Osteocyte (in vitro differentiated cells): ENCODE data around the gene FRMD1. TPM values are rescaled to one million over a fixed set of nuclear protein-coding genes. Genes with fewer than 3 reads are reported as not detected.
A peak's percentile ranks its signal among the peaks of the same experiment; 100 is the strongest.

Experiments used
- DNase-seq: peaks from one replicate; pipeline ENCODE4 v3.0.0; 2021; ENCODE audit warnings: mixed read lengths; ENCODE audit not compliant: unreplicated experiment; ENCODE audit errors: extremely low spot score
- H3K27ac Mint-ChIP-seq: one replicate; pipeline ENCODE4 v1.8.0; 2021; ENCODE audit warnings: mild to moderate bottlenecking, mixed read lengths; ENCODE audit not compliant: unreplicated experiment
- H3K27me3 Mint-ChIP-seq: one replicate; pipeline ENCODE4 v1.8.0; 2021; ENCODE audit warnings: mixed read lengths; ENCODE audit not compliant: unreplicated experiment
- H3K36me3 Mint-ChIP-seq: one replicate; pipeline ENCODE4 v1.8.0; 2021; ENCODE audit warnings: mixed read lengths; ENCODE audit not compliant: unreplicated experiment
- H3K4me1 Mint-ChIP-seq: one replicate; pipeline ENCODE4 v1.8.0; 2021; ENCODE audit warnings: mixed read lengths; ENCODE audit not compliant: unreplicated experiment
- H3K4me3 Mint-ChIP-seq: one replicate; pipeline ENCODE4 v1.8.0; 2021; ENCODE audit warnings: mild to moderate bottlenecking, moderate library complexity, mixed read lengths; ENCODE audit not compliant: unreplicated experiment
- H3K9me3 Mint-ChIP-seq: one replicate; pipeline ENCODE4 v1.8.0; 2021; ENCODE audit warnings: mixed read lengths; ENCODE audit not compliant: unreplicated experiment
- CTCF ChIP-seq: fragments of 200-600 bp; sonication (generic); IDR thresholded peaks from 2 replicates; pipeline ENCODE4 v1.5.0; 2021; ENCODE audit warnings: antibody characterized with exemption, mild to moderate bottlenecking, moderate library complexity
- total RNA-seq: library from RNA; stranded (reverse); gene quantifications from 2 replicates; pipeline ENCODE4 v1.2.1, GENCODE V29; 2021

The FRMD1 gene
- total RNA-seq, 1 donor from 2014 or later: 0.05 TPM

GRCh38 chr6:168075787-168076202 is 3.2 kb downstream of the FRMD1 start:
- Mint-ChIP-seq H3K9me3 (no peaks in the 10 kb centered on the region), H3K4me1 (peaks cover 37% of the 10 kb centered on the region), H3K36me3 (no peaks in the 10 kb centered on the region), H3K27ac (no peak overlapping the region), H3K4me3 (no peak overlapping the region), H3K27me3 (peaks cover 3% of the 10 kb centered on the region)
- no peak for DNase-seq
- no peak for TF ChIP-seq CTCF

- peaks cover 3% of the 10 kb centered on the region for H3K27me3 Mint-ChIP-seq
- H3K9me3 Mint-ChIP-seq: no peaks in the 10 kb centered on the region
- no peak overlapping the region for H3K4me3 Mint-ChIP-seq
- TF ChIP-seq CTCF: no peak
- H3K27ac Mint-ChIP-seq: no peak overlapping the region
- peaks cover 37% of the 10 kb centered on the region for H3K4me1 Mint-ChIP-seq
- no peaks in the 10 kb centered on the region for H3K36me3 Mint-ChIP-seq
- DNase-seq: no peak
These were observed 3.8 kb downstream of the FRMD1 start for GRCh38 chr6:168075216-168075615.

GRCh38 chr6:168073937-168074730 is 4.9 kb downstream of the FRMD1 start:
- no peak overlapping the region for H3K27ac Mint-ChIP-seq
- no peaks in the 10 kb centered on the region for H3K36me3 Mint-ChIP-seq
- peaks cover 10% of the 10 kb centered on the region for H3K27me3 Mint-ChIP-seq
- H3K4me3 Mint-ChIP-seq: no peak overlapping the region
- peaks cover 35% of the 10 kb centered on the region for H3K4me1 Mint-ChIP-seq
- no peak for DNase-seq
- TF ChIP-seq CTCF: no peak
- no peaks in the 10 kb centered on the region for H3K9me3 Mint-ChIP-seq

- Mint-ChIP-seq H3K9me3 (no peaks in the 10 kb centered on the region), H3K27me3 (peaks cover 10% of the 10 kb centered on the region), H3K27ac (peak overlapping the region; percentile 27), H3K4me3 (no peak overlapping the region), H3K4me1 (peaks cover 25% of the 10 kb centered on the region), H3K36me3 (no peaks in the 10 kb centered on the region)
- no peak for TF ChIP-seq CTCF
- DNase-seq: no peak
These were observed 6.3 kb downstream of the FRMD1 start for GRCh38 chr6:168072730-168073129.

- Mint-ChIP-seq H3K4me3 (no peak overlapping the region), H3K27me3 (peaks cover 10% of the 10 kb centered on the region), H3K4me1 (peaks cover 22% of the 10 kb centered on the region), H3K27ac (no peak overlapping the region), H3K9me3 (no peaks in the 10 kb centered on the region), H3K36me3 (no peaks in the 10 kb centered on the region)
- no peak for DNase-seq
- no peak for TF ChIP-seq CTCF
These were observed 6.8 kb downstream of the FRMD1 start for GRCh38 chr6:168072261-168072660.
